SKM-1 (cell line): ENCODE data around the gene MEIS3.
A peak's percentile ranks its signal among the peaks of the same experiment; 100 is the strongest.
"Not testable (repeated sequence)": the region's sequence is repeated elsewhere in the genome, so short reads cannot be mapped to it uniquely, and the experiment has no call there.

Experiments used
- DNase-seq: peaks from one replicate; lab custom pipeline; 2025; ENCODE audit not compliant: unreplicated experiment; lab: John Stamatoyannopoulos, UW

The MEIS3 gene

DNA sequence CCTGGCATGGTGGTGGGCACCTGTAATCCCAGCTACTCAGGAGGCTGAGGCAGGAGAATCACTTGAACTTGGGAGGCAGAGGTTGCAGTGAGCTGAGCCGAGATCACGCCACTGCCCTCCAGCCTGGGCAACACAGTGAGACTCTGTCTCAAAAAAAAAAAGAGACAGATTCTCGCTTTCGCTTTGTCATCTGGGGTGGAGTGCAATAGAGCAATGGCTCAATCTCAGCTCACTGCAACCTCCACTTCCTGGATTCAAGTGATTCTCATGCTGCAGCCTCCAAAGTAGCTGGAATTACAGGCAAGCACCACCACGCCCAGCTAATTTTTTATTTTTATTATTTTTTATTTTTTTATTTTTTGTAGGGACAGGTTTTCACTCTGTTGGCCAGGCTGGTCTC, 30.6 kb downstream of the MEIS3 start:
- not testable (repeated sequence) for DNase-seq

DNA sequence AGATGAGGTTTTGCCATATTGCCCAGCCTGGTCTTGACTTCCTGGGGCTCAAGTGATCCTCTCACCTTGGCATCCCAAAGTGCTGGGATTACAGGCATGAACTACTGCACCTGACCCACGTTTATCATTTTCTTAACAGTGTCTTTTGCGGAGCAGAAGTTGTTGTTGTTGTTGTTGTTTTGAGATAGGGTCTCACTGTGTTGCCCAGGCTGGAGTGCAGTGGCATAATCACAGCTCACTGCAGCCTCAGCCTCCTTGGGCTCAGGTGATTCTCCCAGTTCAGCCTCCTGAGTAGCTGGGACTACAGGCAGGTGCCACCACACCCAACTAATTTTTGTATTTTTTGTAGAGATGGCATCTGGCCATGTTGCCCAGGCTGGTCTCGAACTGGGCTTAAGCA, 31.7 kb downstream of the MEIS3 start:
- DNase-seq = not testable (repeated sequence)

DNA sequence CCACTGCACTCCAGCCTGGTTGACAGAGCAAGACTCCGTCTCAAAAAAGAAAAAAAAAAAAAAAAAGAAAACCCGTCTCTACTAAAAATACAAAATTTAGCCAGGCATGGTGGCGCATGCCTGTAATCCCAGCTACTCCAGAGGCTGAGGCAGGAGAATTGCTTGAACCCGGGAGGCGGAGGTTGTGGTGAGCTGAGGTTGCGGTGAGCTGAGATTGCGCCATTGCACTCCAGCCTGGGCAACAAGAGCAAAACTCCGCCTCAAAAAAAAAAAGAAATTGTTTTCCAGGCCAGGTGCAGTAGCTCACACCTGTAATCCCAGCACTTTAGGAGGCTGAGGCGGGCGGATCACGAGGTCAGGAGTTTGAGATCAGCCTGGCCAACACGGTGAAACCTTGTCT, 32.7 kb downstream of the MEIS3 start:
- not testable (repeated sequence) for DNase-seq

DNA sequence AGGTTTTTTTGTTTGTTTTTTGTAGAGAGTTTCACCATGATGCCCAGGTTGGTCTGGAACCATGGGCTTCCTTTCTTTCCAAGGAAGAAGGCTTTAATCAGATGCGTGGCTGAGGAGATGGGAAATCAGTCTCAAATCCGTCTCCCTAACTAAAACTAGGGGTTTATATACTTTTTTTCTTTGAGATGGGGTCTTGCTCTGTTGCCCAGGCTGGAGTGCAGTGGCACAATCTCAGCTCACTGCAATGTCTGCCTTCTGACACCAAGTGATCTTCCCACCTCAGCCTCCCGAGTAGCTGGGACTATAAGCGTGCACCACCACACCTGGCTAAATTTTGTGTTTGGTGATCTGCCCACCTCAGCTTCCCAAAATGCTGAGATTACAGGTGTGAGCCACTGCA, 34.8 kb downstream of the MEIS3 start:
- not testable (repeated sequence) for DNase-seq

DNA sequence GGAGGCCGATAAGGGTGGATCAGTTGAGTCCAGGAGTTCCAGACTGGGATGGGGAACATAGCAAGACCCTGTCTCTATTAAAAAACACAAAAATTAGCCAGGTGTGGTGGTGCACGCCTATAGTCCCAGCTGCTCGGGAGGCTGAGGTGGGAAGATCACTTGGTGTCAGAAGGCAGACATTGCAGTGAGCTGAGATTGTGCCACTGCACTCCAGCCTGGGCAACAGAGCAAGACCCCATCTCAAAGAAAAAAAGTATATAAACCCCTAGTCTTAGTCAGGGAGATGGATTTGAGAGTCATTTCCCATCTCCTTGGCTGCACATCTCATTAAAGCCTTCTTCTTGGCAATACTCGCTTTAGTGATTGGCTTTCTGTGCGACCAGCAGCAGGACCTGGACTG, 35.4 kb downstream of the MEIS3 start:
- DNase-seq = not testable (repeated sequence)

DNA sequence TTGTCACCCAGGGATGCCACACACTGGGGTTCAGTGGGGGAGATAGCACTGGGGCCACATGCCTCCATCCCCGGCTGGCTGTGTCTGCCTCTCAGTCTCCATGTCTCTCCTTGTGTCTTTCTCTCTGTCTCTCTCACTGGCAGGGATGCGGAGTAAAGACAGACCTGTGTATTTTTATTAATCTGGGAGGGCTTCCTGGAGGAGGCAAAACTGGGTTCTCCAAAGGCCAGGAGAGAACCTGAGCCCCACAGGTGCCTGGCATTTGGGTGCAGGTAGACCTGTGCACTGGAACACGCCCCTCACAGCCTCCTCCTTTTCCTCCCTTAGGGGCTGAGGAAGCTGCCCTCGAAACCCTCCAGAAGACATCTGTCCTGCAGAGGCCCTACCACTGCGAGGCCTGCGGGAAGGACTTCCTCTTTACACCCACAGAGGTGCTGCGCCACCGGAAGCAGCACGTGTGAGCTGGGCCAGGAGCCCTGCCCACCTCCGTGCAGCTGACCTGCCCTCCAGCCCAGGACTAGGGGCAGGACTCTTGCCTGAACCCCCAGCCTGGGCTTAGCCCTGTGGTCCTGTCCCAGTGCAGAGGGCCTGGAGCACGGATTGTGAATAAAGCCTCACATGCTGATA, 37.6 kb downstream of the MEIS3 start:
- DNase-seq = no peak

DNA sequence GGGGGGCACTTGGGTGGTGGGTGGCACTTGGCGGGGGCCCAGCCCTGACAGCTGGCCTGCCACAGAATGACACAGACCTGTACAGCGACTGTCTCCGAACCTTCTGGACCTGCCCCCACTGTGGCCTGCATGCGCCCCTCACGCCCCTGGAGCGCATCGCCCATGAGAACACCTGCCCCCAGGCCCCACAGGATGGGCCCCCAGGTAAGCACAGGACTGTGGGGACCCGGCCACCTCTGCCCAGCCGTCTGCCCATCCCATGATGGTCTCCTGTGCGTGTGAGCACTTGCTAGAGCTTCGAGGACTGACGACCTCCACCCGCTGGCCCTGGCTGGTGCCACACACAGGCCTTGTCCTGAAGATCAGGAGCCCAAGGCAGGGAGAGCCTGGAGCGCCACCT, 38.2 kb downstream of the MEIS3 start:
- DNase-seq = no peak

DNA sequence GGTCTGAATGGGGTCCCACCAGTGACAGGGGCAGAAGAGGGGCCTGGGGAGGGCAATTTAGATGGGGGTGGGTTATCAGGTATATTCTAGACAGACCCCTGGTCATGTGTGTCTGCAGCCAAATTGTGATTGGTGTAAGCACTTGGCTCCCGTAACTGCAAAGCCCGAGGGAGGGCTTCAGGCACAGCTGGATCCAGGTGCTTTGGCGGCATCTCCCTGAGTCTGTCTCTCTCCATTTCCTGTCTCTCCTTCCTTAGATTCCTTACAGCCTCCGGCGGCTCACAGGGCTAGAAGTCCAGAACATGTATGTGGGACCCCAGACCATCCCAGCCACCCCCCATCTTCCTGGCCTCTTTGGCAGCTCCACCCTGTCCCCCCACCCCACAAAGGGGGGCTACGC, 38.8 kb downstream of the MEIS3 start:
- DNase-seq = no peak

DNA sequence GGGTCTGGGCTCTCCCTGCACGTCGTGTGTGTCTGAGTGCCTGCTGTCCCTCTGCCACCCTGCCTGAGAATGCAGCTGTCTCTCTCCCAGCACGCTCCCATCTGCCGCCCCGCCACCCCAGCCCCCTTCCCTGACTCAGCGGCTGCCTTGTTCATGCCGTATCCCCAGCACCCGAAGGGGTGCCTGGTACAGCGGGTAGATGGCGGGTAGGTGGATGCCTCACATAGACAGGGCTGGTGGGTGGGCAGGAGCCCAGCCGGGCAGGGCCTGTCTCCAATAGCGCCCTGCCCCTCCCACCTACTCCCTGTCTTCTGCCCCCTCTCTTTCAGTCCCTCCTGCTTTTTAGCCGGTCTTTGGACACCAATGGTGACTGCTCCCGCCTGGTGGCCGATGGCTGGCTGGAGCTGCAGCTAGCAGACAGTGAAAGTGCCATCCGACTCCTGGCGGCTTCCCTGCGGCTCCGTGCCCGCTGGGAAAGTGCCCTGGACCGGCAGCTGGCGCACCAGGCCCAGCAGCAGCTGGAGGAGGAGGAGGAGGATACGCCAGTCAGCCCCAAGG, 39.9 kb downstream of the MEIS3 start:
- no peak for DNase-seq

DNA sequence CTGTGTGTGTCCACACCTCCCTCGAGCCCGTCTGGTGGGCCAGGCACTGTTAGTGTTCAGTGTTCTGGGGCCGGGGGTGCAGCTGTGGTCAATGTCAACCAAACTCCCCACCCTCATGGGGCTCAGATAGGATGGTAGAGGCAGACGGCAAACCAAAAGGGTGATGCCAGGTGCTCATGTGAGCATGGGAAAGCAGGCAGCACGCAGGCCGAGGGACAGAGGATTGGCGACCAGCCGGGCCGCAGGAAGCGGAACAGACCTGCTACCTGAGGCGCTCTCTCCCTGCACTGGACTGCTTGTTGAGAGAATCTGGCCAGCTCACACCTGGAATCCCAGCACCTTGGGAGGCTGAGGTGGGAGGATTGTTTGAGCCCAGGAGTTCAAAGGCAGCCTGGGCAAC, 41.1 kb downstream of the MEIS3 start:
- DNase-seq = no peak

DNA sequence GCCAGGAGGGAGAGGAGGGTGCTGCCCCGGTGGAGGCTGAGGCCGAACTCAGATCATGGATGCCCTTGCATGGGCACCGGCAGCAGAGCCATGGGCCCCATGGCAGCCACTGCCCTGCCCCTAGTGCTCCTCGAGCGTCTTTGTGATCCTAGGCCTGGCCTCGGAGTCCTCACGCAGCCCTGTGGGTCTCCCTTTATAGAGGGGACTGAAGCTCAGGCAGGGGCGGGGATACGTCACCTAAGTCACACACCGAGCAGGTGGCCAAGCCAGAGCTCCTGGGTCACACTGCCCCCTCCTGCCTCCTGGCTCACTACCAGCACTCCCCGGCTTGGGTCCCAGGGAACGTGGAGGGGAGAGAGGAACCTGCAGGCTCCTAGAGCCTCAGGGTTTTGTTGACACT, 41.5 kb downstream of the MEIS3 start:
- DNase-seq = no peak

DNA sequence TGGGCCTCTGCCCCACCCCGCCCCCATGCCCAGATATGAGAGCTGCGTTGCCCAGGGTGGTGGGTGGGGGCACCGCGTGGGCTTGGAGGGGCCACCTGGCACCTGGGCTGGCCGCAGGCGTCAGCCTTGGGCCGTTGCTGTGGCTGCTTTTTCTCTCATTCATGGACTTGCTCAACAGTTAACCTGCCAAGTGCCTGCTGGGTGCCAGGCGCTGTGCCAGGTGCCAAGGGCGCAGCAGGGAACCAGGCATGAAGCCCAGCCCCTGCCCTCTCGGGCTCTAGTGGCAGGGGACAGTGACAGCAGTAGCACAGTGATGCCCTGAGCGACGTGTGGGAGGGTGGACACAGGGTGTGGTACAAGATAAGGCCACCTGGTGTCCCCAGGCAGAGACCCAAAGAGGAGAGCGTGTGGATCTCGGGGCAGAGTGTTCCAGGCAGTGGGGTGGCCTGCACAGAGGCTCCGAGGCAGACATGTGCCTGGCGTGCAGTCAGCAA, 42.1 kb downstream of the MEIS3 start:
- DNase-seq = no peak

DNA sequence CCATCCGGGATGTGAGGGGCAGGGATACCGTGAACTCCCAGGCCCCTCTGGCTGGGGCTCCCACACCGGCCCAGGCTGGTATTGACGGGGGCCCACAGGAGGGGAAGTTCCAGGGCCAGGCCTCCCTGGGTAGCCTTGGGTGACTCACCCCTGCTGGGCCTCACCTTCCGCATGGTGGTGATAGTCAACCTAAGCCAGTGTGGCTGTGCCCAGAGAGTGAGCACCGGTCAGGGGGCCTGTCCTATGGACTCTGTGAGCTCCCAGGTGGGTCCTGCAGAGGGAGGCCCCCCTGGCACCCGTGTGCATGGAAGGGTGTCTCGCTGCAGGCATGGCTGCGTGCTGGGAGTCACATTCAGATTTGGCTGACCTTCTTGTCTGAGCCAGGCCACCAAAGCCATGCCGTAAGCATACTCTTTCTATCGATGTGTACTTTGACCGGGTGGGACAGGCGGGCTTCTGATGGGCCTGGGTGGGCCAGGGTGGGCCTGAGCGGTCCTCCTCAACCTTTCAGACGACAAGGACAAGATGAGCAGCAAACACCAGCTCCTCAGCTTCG, 42.7 kb downstream of the MEIS3 start:
- no peak for DNase-seq

DNA sequence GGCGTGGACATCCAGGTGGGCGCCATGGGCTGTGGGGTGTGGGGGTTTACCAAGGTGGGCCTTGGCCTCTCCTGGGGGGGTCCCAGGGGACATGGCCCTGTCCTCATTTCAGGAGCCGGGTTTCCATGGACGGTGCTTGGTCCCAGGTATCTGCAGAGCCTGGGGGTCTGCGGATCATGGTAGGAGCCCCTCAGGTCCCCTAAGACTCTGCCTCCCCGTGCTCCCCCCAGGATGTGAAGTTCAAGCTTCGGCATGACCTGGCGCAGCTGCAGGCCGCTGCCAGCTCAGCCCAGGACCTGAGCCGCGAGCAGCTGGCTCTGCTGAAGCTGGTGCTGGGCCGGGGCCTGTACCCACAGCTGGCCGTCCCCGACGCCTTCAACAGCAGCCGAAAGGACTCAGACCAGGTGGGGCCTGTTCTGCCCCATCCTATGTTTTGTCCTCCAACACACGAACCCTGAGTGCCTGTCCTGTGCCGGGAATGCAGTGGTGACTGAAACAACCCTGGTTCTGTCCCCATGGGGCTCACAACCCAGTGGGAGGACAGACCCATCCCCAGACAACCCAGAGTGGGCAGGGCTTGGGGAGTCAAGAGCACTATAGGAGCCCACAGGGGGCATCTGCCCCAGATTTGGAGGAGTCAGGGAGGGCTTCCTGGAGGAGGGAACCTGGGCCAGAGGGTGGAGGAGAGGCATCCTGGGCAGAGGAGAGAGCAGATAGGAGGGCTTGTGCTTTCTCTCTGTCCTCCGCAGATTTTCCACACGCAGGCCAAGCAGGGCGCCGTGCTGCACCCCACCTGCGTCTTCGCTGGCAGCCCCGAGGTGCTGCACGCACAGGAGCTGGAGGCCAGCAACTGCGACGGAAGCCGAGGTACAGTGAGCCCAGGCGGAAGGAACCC, 43.4 kb downstream of the MEIS3 start:
- DNase-seq = no peak

DNA sequence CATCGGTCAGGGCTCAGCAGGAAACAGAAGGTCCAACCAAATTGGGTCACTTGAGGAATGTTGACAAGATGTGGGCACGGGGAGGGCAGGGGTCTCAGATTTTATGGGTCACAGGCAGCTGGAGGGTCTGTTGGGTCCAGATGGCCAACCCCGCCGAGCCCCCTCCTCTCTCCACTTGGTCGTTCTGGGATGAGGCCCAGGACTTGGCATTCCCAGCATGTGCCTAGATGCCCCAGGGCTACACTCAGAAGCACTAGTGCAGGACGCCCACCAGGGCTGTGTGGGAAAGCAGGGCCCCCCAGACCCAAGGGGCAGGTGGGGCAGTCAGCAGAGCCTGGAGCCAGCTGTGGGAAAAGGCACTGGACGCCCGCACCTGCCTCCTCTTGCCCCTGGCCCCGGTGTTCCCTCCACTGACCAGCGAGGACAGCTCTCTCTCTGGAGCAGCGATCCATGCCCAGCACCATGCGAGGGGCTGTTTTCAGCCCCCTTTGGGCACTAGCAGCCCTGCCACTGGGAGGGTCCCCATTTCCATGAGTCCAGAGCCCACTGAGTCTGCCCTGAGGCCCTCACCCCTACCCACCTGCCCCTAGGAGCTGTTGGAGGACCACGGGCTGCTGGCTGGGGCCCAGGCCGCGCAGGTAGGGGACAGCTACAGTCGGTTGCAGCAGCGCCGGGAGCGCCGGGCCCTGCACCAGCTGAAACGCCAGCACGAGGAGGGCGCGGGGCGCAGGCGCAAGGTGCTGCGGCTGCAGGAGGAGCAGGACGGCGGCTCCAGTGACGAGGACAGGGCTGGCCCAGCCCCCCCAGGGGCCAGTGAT, 44.2 kb downstream of the MEIS3 start:
- DNase-seq = no peak

DNA sequence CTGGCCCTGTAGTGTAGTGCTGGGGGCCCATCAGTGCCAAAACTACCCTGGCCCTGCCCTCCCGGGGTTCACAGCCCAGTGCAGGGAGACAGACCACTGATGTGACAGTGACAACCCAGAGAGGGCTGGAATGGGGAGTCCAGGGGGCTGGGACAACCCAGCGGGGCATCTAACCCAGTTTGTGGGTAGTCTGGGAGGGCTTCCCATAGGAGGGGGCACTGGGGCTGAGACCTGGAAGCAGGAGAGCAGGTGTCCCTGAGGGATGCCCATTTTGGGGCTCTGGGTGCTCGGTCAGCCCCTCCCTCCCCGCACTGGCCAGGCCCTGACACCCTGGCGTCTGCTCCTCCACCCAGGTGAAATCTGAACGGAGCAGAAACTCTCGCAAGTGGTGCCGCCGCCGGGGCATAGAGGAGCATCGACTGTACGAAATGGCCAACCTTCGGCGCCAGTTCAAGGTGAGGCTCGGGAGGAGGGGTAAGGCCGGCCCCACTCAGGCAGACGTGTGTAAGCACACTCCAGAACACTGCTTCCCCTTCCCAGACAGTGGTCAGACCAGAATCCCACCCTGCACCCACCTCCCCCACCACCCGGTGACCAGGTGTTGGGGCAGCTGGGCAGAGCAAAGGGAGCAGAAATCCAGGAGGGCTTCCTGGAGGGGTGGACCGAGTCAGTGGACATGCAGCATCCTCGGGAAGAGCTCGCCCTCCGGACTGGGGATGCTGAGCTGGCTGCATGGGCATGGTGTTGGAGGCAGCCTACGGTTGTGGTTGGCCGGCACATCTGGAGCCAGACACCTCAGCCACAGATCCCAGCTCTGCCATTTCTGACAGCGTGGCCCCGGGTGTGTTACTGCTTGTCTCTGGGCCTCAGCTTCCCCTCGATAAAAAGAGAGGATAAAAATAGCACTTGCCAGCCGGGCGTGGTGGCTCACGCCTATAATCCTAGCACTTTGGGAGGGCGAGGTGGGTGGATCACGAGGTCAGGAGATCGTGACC, 45.8 kb downstream of the MEIS3 start:
- DNase-seq = no peak

DNA sequence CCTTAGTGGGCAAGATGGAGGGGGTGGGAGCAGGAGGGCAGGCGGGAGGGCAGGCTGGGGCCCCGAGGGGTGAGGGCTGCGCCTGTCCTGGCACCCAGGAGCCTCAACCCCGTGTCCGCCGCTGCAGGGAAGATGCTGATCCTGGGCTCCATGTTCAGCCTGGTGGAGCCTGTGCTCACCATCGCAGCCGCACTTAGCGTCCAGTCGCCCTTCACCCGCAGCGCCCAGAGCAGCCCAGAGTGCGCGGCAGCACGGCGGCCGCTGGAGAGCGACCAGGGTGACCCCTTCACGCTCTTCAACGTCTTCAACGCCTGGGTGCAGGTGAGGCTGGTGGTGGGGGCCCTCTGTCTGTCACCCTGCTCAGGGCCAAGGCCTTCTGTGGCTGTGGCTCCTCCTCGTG, 46.7 kb downstream of the MEIS3 start:
- no peak for DNase-seq

DNA sequence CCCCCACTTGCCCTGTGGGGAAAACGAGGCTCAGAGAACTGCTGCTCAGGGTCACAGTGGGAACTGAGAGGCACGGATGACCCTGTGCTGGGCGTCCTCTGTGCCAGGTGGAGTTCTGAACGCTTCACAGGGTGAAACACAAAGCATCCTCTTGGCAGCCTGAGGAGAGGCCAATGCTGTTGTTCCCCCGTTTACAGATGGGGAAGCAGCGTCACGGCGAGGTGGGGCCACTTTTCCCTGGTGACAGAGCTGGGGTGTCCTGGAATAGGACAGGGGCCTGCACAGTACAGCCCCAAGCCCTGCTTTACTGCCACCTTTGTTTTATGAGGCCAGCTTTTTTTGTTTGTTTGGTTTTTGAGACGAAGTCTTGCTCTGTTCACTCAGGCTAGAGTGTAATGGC, 48.1 kb downstream of the MEIS3 start:
- DNase-seq = no peak

DNA sequence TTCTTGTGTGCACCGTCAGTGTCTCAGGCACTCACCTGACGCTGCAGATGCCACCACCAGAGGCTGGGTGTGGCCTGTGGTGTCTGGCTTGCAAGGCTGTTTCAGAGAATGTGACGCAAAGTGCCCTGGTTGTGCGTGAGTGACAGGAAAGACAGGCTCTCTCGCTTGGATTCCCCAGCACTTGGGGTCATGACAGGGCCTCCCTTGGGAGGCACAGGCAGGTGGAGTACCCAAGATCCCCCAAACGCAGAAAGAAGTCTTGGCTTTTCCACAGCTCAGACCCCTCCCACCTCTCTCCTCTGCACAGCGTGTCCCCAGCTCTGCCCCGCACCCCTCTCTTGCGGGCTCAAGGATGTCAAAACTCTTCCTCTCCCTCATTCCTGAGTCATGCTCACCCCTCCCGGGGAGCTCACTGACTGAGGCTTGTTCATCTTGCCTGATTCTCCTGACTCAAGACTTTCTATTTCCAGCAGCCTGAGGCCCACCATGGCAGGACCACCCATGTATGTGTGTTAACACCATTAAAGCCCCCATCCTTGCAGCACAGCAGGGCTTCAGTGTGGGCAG, 49.2 kb downstream of the MEIS3 start:
- DNase-seq = peak; percentile 15
